HG03378 (cell line): ENCODE results near the gene ANO9.
"Not testable (repeated sequence)": the region's sequence is repeated elsewhere in the genome, so short reads cannot be mapped to it uniquely, and the experiment has no call there.

Experiments
- ATAC-seq: cut with Tn5 transposase; IDR thresholded peaks from one replicate; pipeline ENCODE4 v1.9.1; 2021; ENCODE audit warnings: mild to moderate bottlenecking, moderate library complexity; ENCODE audit not compliant: unreplicated experiment

ANO9 gene

GRCh38 chr11:389369-389768, 52.4 kb downstream of the ANO9 start:
- ATAC-seq = not testable (repeated sequence)

- no peak for ATAC-seq
Measured at GRCh38 chr11:387193-387793, 54.5 kb downstream of the ANO9 start.

GRCh38 chr11:386483-386882, 55.3 kb downstream of the ANO9 start:
- ATAC-seq = no peak

GRCh38 chr11:385594-386351, 56.0 kb downstream of the ANO9 start:
- no peak for ATAC-seq

GRCh38 chr11:384511-384910, 57.3 kb downstream of the ANO9 start:
- ATAC-seq = no peak

- ATAC-seq = no peak
Measured at GRCh38 chr11:383431-383830, 58.4 kb downstream of the ANO9 start.

GRCh38 chr11:382081-382629, 59.7 kb downstream of the ANO9 start:
- no peak for ATAC-seq

- ATAC-seq = no peak
Measured at GRCh38 chr11:381501-382072, 60.2 kb downstream of the ANO9 start.

GRCh38 chr11:380996-381395, 60.8 kb downstream of the ANO9 start:
- ATAC-seq = no peak

GRCh38 chr11:380491-380890, 61.3 kb downstream of the ANO9 start:
- ATAC-seq = no peak

- ATAC-seq = no peak
Measured at GRCh38 chr11:380095-380480, 61.7 kb downstream of the ANO9 start.

GRCh38 chr11:379205-380094, 62.4 kb downstream of the ANO9 start:
- ATAC-seq = no peak

- ATAC-seq = no peak
Measured at GRCh38 chr11:377883-378500, 63.8 kb downstream of the ANO9 start.

- no peak for ATAC-seq
Measured at GRCh38 chr11:377174-377865, 64.5 kb downstream of the ANO9 start.

GRCh38 chr11:376531-377173, 65.2 kb downstream of the ANO9 start:
- no peak for ATAC-seq

GRCh38 chr11:375065-376025, 66.5 kb downstream of the ANO9 start:
- ATAC-seq = no peak

- no peak for ATAC-seq
Measured at GRCh38 chr11:373716-374551, 67.9 kb downstream of the ANO9 start.
